Measurements from ENCODE around the gene GCAT.

- TF ChIP-seq POLR2A (IDR thresholded peaks at IDR 0.05), result no peak
- no peak for TF ChIP-seq CTCF (IDR thresholded peaks at IDR 0.05)
Observed at GRCh38 chr22:37811867-37812266, 4.1 kb downstream of the GCAT start.
